ENCODE measurements around the gene ZDHHC8.

DNA sequence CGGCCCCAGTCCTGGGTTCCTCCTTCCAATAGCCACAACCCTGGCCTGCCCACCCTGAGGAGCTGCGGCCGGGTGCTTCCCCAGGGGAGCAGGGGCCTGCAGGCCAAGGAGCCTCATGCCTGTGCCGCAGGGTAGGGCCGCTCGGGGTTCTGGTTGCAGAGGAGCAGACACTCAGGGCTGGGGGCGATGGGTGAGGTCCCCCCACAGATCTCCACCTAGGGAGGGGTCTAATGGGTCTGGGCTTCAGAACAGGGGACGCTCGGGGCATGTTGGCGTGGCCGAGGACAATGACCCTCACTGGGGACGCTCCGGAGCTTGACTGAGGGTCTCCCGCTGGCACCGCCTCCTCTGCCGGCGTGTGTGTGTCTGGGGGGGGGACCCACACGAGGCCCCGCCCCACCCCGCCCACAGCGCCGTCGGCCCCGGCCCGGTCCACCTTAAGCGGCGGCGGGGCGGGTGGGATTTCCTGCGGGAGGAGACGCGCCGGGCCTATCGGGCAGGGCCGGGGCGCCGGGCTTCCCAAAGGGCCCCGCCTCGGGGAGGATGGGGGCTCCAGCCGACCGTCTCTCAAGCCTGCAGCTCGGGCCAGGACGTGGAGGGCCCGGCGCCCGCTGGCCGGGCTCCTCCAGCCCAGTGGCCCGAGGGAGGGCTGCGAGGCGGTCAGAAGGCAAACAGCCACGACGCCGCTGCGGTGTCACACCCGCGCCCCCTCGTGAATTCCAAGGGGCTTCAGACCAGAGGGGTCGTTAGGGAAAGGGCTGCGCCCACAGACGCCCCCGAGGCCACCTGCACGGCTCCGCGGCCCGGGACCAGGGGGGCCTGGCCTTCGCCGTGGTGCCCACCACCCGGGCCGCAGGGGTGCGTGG, 640 bp upstream of the ZDHHC8 start:
- TF ChIP-seq, protein P1, sequence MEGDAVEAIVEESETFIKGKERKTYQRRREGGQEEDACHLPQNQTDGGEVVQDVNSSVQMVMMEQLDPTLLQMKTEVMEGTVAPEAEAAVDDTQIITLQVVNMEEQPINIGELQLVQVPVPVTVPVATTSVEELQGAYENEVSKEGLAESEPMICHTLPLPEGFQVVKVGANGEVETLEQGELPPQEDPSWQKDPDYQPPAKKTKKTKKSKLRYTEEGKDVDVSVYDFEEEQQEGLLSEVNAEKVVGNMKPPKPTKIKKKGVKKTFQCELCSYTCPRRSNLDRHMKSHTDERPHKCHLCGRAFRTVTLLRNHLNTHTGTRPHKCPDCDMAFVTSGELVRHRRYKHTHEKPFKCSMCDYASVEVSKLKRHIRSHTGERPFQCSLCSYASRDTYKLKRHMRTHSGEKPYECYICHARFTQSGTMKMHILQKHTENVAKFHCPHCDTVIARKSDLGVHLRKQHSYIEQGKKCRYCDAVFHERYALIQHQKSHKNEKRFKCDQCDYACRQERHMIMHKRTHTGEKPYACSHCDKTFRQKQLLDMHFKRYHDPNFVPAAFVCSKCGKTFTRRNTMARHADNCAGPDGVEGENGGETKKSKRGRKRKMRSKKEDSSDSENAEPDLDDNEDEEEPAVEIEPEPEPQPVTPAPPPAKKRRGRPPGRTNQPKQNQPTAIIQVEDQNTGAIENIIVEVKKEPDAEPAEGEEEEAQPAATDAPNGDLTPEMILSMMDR (IDR thresholded peaks at IDR 0.05; ENCODE audit: poor library complexity), result no peak
- no peak for TF ChIP-seq EZH2 (IDR thresholded peaks at IDR 0.05; ENCODE audit: borderline replicate concordance)

Measured in hepatocyte (in vitro differentiated cells).